GM18502 (cell line): Measurements from ENCODE around the gene ZSCAN18.

ENCODE experiments used
- ATAC-seq: cut with Tn5 transposase; IDR thresholded peaks from one replicate; pipeline ENCODE4 v1.9.1; 2021; ENCODE audit warnings: mild to moderate bottlenecking; ENCODE audit not compliant: unreplicated experiment, poor library complexity

ZSCAN18 gene

DNA sequence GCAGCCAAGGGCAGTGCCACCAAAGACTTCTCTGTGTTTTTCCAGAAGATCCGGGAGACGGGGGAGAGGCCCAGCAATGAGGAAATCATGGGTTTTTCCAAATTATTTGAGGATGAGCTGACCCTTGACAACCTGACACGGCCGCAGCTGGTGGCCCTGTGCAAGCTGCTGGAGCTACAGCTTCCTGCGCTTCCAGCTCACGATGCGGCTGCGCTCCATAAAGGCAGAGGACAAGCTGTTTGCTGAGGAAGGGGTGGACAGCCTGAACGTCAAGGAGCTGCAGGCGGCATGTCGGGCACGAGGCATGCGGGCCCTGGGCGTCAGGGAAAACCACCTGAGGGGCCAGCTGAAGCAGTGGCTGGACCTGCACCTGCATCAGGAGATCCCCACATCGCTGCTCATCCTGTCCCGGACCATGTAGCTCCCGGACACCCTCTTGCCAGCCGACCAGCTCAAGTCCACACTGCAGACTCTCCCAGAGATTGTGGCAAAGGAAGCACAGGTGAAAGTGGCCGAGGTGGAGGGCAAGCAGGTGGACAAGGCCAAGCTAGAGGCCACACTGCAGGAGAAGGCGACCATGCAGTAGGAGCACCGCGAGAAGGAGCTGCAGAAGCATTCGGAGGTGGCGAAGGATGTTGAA is 52.5 kb downstream of the ZSCAN18 start:
- ATAC-seq: no peak

GRCh38 chr19:58044886-58045285 is 53.1 kb downstream of the ZSCAN18 start:
- no peak for ATAC-seq

GRCh38 chr19:58044391-58044790 is 53.6 kb downstream of the ZSCAN18 start:
- ATAC-seq: no peak

- ATAC-seq: no peak
Measured at GRCh38 chr19:58042495-58043340, 55.3 kb downstream of the ZSCAN18 start.

- no peak for ATAC-seq
Measured at GRCh38 chr19:58040751-58041525, 57.1 kb downstream of the ZSCAN18 start.

- ATAC-seq: no peak
Measured at GRCh38 chr19:58038688-58039204, 59.3 kb downstream of the ZSCAN18 start.

DNA sequence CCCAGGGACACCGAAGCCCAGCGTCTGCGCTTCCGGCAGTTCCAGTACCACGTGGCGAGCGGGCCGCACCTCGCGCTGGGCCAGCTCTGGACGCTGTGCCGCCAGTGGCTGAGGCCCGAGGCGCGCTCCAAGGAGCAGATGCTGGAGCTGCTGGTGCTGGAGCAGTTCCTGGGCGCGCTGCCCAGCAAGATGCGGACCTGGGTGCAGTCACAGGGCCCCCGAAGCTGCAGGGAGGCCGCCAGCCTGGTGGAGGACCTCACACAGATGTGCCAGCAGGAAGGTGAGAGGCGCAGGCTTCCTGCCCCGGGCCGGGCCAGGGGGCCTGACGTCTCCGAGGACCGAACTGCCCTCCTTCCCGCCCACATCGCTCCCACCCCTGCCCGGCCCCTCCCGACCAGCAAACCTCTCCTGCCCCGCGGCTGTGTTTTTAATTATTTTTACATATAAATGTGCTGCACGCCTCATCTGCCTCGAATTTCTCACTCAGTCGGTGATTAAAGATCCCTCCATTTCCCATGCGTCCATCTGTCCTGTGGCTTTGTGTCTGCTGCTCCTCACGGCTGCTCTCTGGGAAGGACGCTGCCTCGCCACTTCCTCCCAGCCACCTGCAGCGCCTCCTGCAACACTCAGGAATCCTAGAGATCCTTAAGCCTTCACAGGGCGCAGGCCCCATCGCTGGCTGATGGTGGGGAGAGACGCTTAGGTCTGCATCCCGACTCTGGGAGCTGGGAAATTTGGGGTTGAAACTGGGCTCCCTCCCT is 59.9 kb downstream of the ZSCAN18 start:
- no peak for ATAC-seq

GRCh38 chr19:58035863-58036262 is 62.2 kb downstream of the ZSCAN18 start:
- no peak for ATAC-seq

DNA sequence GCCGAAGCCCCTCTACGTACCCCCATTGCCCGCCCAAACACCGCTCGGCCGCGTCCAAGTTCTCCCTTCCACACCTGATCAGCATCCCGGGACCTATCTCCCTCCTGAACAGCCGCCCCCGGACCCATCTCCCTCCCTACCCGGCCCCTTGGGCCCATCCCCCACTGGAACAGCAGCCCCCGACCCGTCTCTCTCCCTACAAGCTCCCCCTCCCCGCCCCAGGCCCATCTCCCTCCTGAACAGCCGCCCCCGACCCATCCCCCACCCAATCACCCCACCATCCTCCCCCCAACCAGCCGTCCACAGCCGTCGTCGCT is 63.6 kb downstream of the ZSCAN18 start:
- no peak for ATAC-seq
